ENCODE data around the gene ST7. TPM values are rescaled to one million over a fixed set of nuclear protein-coding genes. Genes with fewer than 3 reads are reported as not detected.

Gene ST7
- total and polyA plus RNA-seq, 2 of the 8 experiments (the other 6 are each of a cell fraction or from before 2014, with no cell fraction given) = 16.3 to 18.0 TPM

DNA sequence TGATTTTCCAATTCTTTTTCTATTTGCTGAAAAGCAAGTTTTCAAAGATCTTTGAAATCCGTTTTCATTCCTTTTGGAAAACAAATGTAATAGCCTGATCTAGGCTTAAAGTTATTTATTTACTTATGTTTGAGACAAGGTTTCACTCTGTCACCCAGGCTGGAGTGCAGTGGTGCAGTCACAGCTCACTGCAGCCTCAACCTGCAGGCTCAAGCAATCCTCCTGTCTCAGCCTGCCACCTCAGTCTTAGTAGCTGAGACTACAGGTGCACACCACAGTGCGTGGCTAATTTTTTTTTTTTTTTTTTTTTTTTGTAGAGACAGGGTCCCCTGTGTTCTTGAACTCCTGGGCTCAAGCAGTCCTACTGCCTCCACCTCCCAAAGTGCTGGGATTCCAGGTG, 4.6 kb downstream of the ST7 start (continued):
- TF ChIP-seq CTCF (IDR thresholded peaks at IDR 0.05; ENCODE audit: control extremely low read depth in 1 of 3, insufficient read depth in 1 of 3, low read depth in 1 of 3, low read length in 3 of 3) = no peak
- no peak for TF ChIP-seq PHF8 (conservative IDR thresholded peaks at IDR 0.05; ENCODE audit: low read depth, low read length)
- TF ChIP-seq SIX5 (IDR thresholded peaks at IDR 0.05; ENCODE audit: low read depth, low read length) = no peak
- no peak for TF ChIP-seq SP4 (IDR thresholded peaks at IDR 0.05; ENCODE audit: low read length)
- TF ChIP-seq SP1 (IDR thresholded peaks at IDR 0.05; ENCODE audit: low read depth, low read length) = no peak
- no peak for TF ChIP-seq RAD21 (IDR thresholded peaks at IDR 0.05 in 1 of 2, conservative IDR thresholded peaks at IDR 0.05 in 1 of 2; ENCODE audit: low read depth in 2 of 2, low read length in 2 of 2)
- TF ChIP-seq POLR2A (IDR thresholded peaks at IDR 0.05; ENCODE audit: control extremely low read depth in 1 of 2, low read depth in 2 of 2, low read length in 2 of 2) = no peak
- TF ChIP-seq MAFK (IDR thresholded peaks at IDR 0.05; ENCODE audit: low read depth, low read length) = no peak
- TF ChIP-seq CHD2 (IDR thresholded peaks at IDR 0.05; ENCODE audit: low read length) = no peak
- no peak for TF ChIP-seq POU5F1 (IDR thresholded peaks at IDR 0.05; ENCODE audit: low read depth, low read length)
- TF ChIP-seq TEAD4 (IDR thresholded peaks at IDR 0.05; ENCODE audit: low read depth, low read length) = no peak

Data from H1 (cell line).